H9 (cell line): Measurements from ENCODE around the gene CACHD1. TPM values are rescaled to one million over a fixed set of nuclear protein-coding genes. Genes with fewer than 3 reads are reported as not detected.

Source experiments
- DNase-seq: peaks from one replicate; pipeline ENCODE4 v3.0.0-alpha.2; 2017
- H2AFZ ChIP-seq: one replicate; pipeline ENCODE4 v1.6.1; 2013; ENCODE audit warnings: mild to moderate bottlenecking, low read length, control low read depth, moderate library complexity
- H2AK5ac ChIP-seq: 2 replicates; pipeline ENCODE4 v1.6.1; 2013; ENCODE audit warnings: low read length, control low read depth, mixed read lengths; ENCODE audit not compliant: insufficient read length
- H2BK120ac ChIP-seq: one replicate; pipeline ENCODE4 v1.6.1; 2013; ENCODE audit warnings: low read depth, mild to moderate bottlenecking, low read length, control low read depth, inconsistent platforms; ENCODE audit not compliant: poor library complexity, severe bottlenecking
- H2BK12ac ChIP-seq: 2 replicates; pipeline ENCODE4 v1.6.1; 2013; ENCODE audit warnings: low read length, control low read depth, mixed read lengths, low read depth; ENCODE audit not compliant: insufficient read length
- H2BK15ac ChIP-seq: 2 replicates; pipeline ENCODE4 v1.6.1; 2013; ENCODE audit warnings: low read depth, low read length, control low read depth
- H2BK20ac ChIP-seq: one replicate; pipeline ENCODE4 v1.6.1; 2013; ENCODE audit warnings: low read depth, mild to moderate bottlenecking, low read length, control low read depth, inconsistent platforms; ENCODE audit not compliant: poor library complexity, severe bottlenecking
- H2BK5ac ChIP-seq: 2 replicates; pipeline ENCODE4 v1.6.1; 2013; ENCODE audit warnings: low read length, control low read depth, mixed read lengths; ENCODE audit not compliant: insufficient read length
- H3K14ac ChIP-seq: 2 replicates; pipeline ENCODE4 v1.6.1; 2013; ENCODE audit warnings: low read length, control low read depth; ENCODE audit not compliant: insufficient read depth
- H3K18ac ChIP-seq: 2 replicates; pipeline ENCODE4 v1.6.1; 2013; ENCODE audit warnings: low read depth, mild to moderate bottlenecking, mixed read lengths, low read length, control low read depth; ENCODE audit not compliant: insufficient read length
- H3K23ac ChIP-seq: 2 replicates; pipeline ENCODE4 v1.6.1; 2013; ENCODE audit warnings: low read length, control low read depth, mixed read lengths, low read depth; ENCODE audit not compliant: insufficient read length
- H3K23me2 ChIP-seq: 2 replicates; pipeline ENCODE4 v1.6.1; 2013; ENCODE audit warnings: low read depth, mild to moderate bottlenecking, mixed read lengths, low read length, control low read depth; ENCODE audit not compliant: insufficient read length, poor library complexity, severe bottlenecking
- H3K27ac ChIP-seq: 2 replicates; pipeline ENCODE4 v1.5.1; 2013; ENCODE audit warnings: low read length, control low read depth, mixed read lengths, low read depth; ENCODE audit not compliant: insufficient read length
- H3K27me3 ChIP-seq: 2 replicates; pipeline ENCODE4 v1.6.1; 2013; ENCODE audit warnings: low read length, control low read depth, inconsistent platforms; ENCODE audit not compliant: insufficient read depth
- H3K4ac ChIP-seq: 2 replicates; pipeline ENCODE4 v1.6.1; 2013; ENCODE audit warnings: low read depth, mild to moderate bottlenecking, control low read depth, inconsistent platforms, low read length, moderate library complexity
- H3K4me1 ChIP-seq: 2 replicates; pipeline ENCODE4 v1.6.1; 2013; ENCODE audit warnings: low read length, control low read depth, inconsistent platforms; ENCODE audit not compliant: insufficient read depth
- H3K4me2 ChIP-seq: 2 replicates; pipeline ENCODE4 v1.6.1; 2013; ENCODE audit warnings: low read length, control low read depth, mixed read lengths; ENCODE audit not compliant: insufficient read length, insufficient read depth
- H3K56ac ChIP-seq: 2 replicates; pipeline ENCODE4 v1.6.1; 2013; ENCODE audit warnings: low read depth, mild to moderate bottlenecking, mixed read lengths, low read length, control low read depth; ENCODE audit not compliant: insufficient read length
- H3K79me1 ChIP-seq: 2 replicates; pipeline ENCODE4 v1.6.1; 2013; ENCODE audit warnings: low read depth, mild to moderate bottlenecking, moderate library complexity, low read length, control low read depth, inconsistent platforms; ENCODE audit not compliant: insufficient read depth, poor library complexity, severe bottlenecking
- H3K79me2 ChIP-seq: 2 replicates; pipeline ENCODE4 v1.6.1; 2013; ENCODE audit warnings: low read length, control low read depth, inconsistent platforms; ENCODE audit not compliant: insufficient read depth
- H3K9ac ChIP-seq: 2 replicates; pipeline ENCODE4 v1.6.1; 2013; ENCODE audit warnings: low read length, control low read depth, mixed read lengths; ENCODE audit not compliant: insufficient read length; ENCODE audit errors: extremely low read depth
- H3K9me3 ChIP-seq: one replicate; pipeline ENCODE4 v1.6.1; 2013; ENCODE audit warnings: low read depth, low read length, inconsistent platforms; ENCODE audit not compliant: control insufficient read depth
- H3T11ph ChIP-seq: one replicate; pipeline ENCODE4 v1.6.1; 2013; ENCODE audit warnings: mild to moderate bottlenecking, low read length, control low read depth, inconsistent platforms
- H4K20me1 ChIP-seq: one replicate; pipeline ENCODE4 v1.6.1; 2013; ENCODE audit not compliant: control insufficient read depth, insufficient read length, insufficient read depth
- H4K5ac ChIP-seq: 2 replicates; pipeline ENCODE4 v1.6.1; 2013; ENCODE audit warnings: low read depth, mild to moderate bottlenecking, mixed read lengths, low read length, control low read depth; ENCODE audit not compliant: insufficient read length
- H4K8ac ChIP-seq: replicated peaks from 2 replicates; pipeline ENCODE4 v1.6.1; 2013; ENCODE audit warnings: low read length, control low read depth, mixed read lengths, low read depth; ENCODE audit not compliant: insufficient read length
- H4K91ac ChIP-seq: 2 replicates; pipeline ENCODE4 v1.6.1; 2013; ENCODE audit warnings: low read depth, mild to moderate bottlenecking, moderate library complexity, mixed read lengths, low read length, control low read depth; ENCODE audit not compliant: insufficient read length
- H3K27ac Mint-ChIP-seq, 3 experiments: 2 replicates in 2 of 3; 3 replicates in 1 of 3; pipeline ENCODE4 v1.8.0; 2020 to 2021; ENCODE audit warnings: mixed read lengths in 3 of 3, mild to moderate bottlenecking in 1 of 3, moderate library complexity in 1 of 3
- H3K27me3 Mint-ChIP-seq: 2 replicates; pipeline ENCODE4 v1.8.0; 2021; ENCODE audit warnings: low read depth, mild to moderate bottlenecking, moderate library complexity, mixed read lengths
- H3K36me3 Mint-ChIP-seq, 3 experiments: 2 replicates in 2 of 3; 3 replicates in 1 of 3; pipeline ENCODE4 v1.8.0; 2020 to 2021; ENCODE audit warnings: low read depth in 3 of 3, mixed read lengths in 3 of 3; ENCODE audit not compliant: insufficient read depth in 1 of 3
- H3K4me1 Mint-ChIP-seq, 2 experiments: 2 replicates each; pipeline ENCODE4 v1.8.0; 2020; ENCODE audit warnings: mixed read lengths in 2 of 2
- H3K4me3 Mint-ChIP-seq, 2 experiments: 2 replicates in 1 of 2; 3 replicates in 1 of 2; pipeline ENCODE4 v1.8.0; 2020 to 2021; ENCODE audit warnings: mild to moderate bottlenecking in 2 of 2, mixed read lengths in 2 of 2, moderate library complexity in 1 of 2
- H3K9me3 Mint-ChIP-seq, 2 experiments: 2 replicates in 1 of 2; 3 replicates in 1 of 2; pipeline ENCODE4 v1.8.0; 2020; ENCODE audit warnings: mild to moderate bottlenecking in 2 of 2, mixed read lengths in 2 of 2, moderate library complexity in 1 of 2
- WGBS: extraction: QIAGEN DNeasy Blood & Tissue Kit; methylation state at CpG from one replicate; pipeline ENCODE4 v1.1.7; 2013; ENCODE audit warnings: missing lambda C conversion rate, low lambda C conversion rate, mixed read lengths; ENCODE audit not compliant: insufficient read length; ENCODE audit errors: extremely low coverage; 5-methylcytosine and 5-hydroxymethylcytosine counted together
- total RNA-seq: library from RNA; stranded (reverse); gene quantifications from 2 replicates; pipeline ENCODE4 v1.2.1, GENCODE V29; 2021
- TF ChIP-seq, protein P1 (sequence below): fragments of 200-600 bp; sonication (generic); conservative IDR thresholded peaks from 3 replicates; pipeline ENCODE4 v1.8.0; 2021; ENCODE audit warnings: antibody characterized with exemption, mild to moderate bottlenecking

Gene CACHD1
- total RNA-seq, 1 experiment from 2014 or later = 94.2 TPM

DNA sequence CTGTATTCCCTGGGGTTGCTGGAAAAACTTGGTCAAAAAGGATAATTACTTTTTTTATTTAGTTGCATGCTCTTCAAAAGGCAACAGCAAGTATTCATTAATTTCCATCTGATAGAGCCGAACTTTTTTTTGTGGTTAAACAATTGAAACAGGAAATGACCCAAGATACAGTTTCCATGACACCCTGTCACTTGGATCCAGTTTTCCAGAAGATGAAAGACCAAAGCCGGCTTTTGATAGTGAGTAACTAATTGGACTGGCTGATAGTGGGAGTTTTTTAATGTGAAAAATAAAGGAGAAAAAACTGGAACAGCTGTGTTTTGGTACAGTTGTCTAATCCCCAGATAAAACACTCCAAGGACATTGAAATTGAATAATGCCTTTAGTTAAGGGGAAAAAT lies 33.0 kb downstream of the CACHD1 start:
- Histone ChIP-seq H4K20me1 (peaks cover 3% of the 10 kb centered on the region), H3K18ac (no peak overlapping the region), H2BK15ac (no peak overlapping the region), H3K27me3 (peaks cover 9% of the 10 kb centered on the region; the same call in 1 of the 2 replicates), H4K5ac (no peak overlapping the region), H3K9me3 (no peaks in the 10 kb centered on the region), H3K14ac (no peak overlapping the region), H2AFZ (no peak overlapping the region), H3K79me1 (peaks cover 13% of the 10 kb centered on the region), H3K23ac (no peak overlapping the region), H3K4ac (no peak overlapping the region), H2BK120ac (no peak overlapping the region), H3K23me2 (peaks cover 4% of the 10 kb centered on the region), H2AK5ac (no peak overlapping the region), H4K91ac (no peak overlapping the region), H3K79me2 (peaks cover 13% of the 10 kb centered on the region), H4K8ac (no peak overlapping the region), H3K56ac (no peak overlapping the region), H2BK20ac (no peak overlapping the region), H3K9ac (no peak overlapping the region), H3T11ph (no peak overlapping the region), H3K4me2 (no peak overlapping the region), H2BK12ac (no peak overlapping the region), H3K4me1 (peaks cover 22% of the 10 kb centered on the region), H3K27ac (no peak overlapping the region), H2BK5ac (no peak overlapping the region)
- Mint-ChIP-seq H3K4me3 (no peak overlapping the region), H3K4me1 (peaks cover 87 to 90% of the 10 kb centered on the region in 2 experiments), H3K27ac (0 out of 7 replicates have a peak overlapping the region, but pooled peaks of 1 of the 3 experiments have one; percentile 23), H3K27me3 (peaks cover 14% of the 10 kb centered on the region), H3K9me3 (no peaks in the 10 kb centered on the region; a peak in 1 of 5 replicates), H3K36me3 (peaks cover 0 to 36% (median 27%) of the 10 kb centered on the region in 3 experiments; a peak in 5 of 7 replicates)
- no peak for DNase-seq
- TF ChIP-seq, protein P1, sequence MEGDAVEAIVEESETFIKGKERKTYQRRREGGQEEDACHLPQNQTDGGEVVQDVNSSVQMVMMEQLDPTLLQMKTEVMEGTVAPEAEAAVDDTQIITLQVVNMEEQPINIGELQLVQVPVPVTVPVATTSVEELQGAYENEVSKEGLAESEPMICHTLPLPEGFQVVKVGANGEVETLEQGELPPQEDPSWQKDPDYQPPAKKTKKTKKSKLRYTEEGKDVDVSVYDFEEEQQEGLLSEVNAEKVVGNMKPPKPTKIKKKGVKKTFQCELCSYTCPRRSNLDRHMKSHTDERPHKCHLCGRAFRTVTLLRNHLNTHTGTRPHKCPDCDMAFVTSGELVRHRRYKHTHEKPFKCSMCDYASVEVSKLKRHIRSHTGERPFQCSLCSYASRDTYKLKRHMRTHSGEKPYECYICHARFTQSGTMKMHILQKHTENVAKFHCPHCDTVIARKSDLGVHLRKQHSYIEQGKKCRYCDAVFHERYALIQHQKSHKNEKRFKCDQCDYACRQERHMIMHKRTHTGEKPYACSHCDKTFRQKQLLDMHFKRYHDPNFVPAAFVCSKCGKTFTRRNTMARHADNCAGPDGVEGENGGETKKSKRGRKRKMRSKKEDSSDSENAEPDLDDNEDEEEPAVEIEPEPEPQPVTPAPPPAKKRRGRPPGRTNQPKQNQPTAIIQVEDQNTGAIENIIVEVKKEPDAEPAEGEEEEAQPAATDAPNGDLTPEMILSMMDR = no peak
- WGBS = no CpG with 5 or more reads among the region's 2 CpGs
